Adrenal gland (tissue), 5 donors: Measurements from ENCODE around the gene KCNK15.

Experiments
- CTCF ChIP-seq, 6 experiments: fragments of 450-650 bp in 4 of 6; fragments of 200-600 bp in 2 of 6; sonication (generic) in 1 of 6; IDR thresholded peaks; 1 replicate in 5 of 6; 2 replicates in 1 of 6; pipeline versions ENCODE4 v1.5.1 to v1.8.0; 2016 to 2021; ENCODE audit warnings: antibody characterized with exemption in 6 of 6, mild to moderate bottlenecking in 2 of 6, moderate library complexity in 1 of 6
- POLR2A ChIP-seq, 2 donors: fragments of 450-650 bp; IDR thresholded peaks; one replicate each; pipeline ENCODE4 v1.6.1; 2017; ENCODE audit warnings: antibody characterized with exemption in 2 of 2, mild to moderate bottlenecking in 2 of 2, moderate library complexity in 1 of 2
- donor health status: DM: no; HTN: no; CAD: no.

GRCh38 chr20:44745598-44746366, at the start of gene KCNK15:
- TF ChIP-seq CTCF (IDR thresholded peaks at IDR 0.05), result no peak
- peak in 1 of 2 donors; percentile 23 for TF ChIP-seq POLR2A (IDR thresholded peaks at IDR 0.05)
